Measurements from ENCODE around the gene TCF4.

The TCF4 gene

DNA sequence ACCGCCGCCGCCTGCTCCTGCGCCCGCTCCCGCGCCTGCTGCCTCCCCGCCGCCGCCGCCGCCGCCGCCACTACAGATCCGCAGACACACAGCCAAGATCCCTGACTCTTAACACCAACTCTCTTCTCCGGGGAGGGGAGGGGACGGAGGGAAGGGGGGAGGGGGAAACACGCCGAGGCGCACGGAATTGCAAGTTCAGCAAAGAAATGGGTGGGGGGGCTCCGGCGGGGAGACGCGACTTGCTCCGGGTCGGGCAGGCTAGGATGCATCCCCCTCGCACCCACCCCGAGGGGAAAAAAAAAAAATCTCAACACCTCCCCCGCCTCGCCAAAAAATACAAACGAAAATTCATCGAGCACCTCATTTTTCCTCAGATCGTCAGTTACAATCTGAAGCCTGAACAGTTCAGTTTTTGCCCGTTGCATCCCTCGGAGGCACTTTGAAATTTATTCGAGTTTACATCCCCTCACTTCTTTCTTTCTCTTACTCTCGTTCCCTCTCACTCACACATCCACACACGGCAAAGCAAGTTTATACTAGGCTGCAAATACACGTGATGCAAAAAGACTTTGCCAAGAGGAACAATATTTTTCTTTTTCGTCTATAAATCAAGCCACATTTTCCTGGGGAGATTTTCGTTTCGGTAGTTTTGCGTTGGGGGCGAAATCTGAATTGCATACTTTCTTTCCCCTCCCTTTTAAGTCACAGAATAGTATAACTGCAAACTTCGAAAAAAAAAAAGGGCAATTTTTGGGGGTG, at the start of gene TCF4:
Gene TCF4 (minus strand): TSS at position 82 of the 759 bp plus-strand sequence. CDS start 1,076 bp downstream, outside the sequence.
- peak; percentile 53 for DNase-seq

DNA sequence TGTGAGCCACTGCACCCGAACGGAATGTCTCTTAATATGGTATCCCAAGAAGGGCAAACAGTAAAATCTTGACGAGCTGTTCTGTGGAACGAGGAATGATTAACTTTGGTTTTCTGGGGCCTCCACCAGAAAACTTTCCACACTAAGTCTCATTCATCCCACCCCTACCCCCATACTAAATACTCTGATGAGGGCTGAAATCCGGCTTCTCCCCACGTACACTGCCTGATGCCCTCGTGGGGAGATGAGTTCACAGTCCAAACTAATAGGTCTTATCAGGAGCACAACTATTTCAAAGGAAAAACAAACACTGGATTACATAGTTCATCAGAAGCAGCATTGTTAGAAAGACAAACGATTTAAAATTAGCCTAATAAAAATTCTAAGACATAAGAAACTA, 49.2 kb upstream of the TCF4 start:
- no peak for DNase-seq

DNA sequence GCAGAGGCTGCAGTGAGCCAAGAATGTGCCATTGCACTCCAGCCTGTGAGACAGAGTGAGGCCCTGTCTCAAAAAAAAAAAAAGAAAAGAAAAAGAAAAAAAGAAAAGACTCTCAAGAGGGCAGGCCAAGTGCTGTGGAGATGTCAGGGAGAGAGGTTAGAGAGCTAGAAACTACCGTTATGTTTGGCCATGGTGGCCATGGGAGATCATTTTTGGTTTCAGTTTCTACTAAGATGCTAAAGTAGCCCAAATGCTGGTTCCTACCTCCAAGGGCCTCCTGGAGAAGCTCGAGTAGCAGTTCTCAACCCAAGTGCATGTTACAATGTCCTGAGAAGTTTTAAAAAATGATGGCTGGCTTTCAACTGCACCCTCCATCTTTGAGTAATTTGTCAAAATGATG, 47.4 kb upstream of the TCF4 start:
- no peak for DNase-seq

DNA sequence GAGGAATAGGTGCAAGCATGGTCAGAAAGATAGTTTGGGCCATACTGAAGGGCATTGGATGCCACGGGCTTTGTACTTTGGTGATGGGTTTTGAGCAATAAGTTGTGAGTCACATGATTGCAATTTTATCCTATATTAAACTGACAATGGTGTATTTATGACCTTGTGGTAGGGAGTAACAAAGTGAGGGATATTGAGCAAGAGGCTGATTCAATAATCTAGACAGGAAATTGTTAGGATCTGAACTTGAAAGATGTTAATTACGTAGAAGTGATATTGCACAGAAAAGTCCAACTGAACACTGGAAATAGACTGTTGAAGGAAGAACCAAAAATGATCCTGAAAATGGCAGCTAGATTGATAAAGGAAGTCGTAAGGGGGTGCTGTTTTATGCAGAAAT, 46.6 kb upstream of the TCF4 start:
- no peak for DNase-seq

DNA sequence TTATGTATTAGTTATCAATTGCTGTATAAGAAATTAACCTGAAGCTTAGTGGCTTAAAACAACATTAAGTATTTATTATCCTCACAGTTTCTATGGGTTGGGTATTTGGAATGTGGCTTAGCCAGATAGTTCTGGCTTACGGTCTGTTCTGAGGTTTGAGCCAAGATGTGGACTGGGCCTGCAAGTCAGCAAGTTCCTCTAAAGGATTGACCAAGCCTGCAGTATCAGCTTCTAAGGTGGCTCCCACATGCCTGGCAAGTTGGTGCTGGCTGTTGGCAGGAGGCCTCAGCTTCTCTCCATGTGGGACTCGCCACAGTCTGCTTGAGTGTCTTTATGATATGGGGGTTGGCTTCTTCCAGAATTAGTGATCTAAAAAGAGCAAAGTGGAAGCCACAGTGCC, 45.0 kb upstream of the TCF4 start:
- no peak for DNase-seq

DNA sequence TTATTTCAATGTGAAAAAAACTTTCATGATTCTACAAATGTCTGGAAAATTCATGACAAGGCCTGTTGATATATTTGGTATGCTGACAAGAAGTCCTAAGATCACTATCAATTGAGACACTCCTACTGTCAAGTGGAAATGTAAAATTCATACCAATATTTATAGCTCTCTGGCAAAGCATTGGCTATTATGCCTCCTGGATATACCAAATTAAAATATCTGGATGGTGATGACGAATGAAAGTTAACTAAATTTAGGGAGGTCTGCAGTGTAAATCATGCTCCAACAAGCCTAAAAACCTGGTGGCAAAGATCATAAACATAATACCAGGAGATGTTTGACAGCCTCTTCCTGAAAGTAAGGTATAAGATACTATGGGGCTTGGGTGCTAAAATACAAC, 41.1 kb upstream of the TCF4 start:
- DNase-seq, result no peak

DNA sequence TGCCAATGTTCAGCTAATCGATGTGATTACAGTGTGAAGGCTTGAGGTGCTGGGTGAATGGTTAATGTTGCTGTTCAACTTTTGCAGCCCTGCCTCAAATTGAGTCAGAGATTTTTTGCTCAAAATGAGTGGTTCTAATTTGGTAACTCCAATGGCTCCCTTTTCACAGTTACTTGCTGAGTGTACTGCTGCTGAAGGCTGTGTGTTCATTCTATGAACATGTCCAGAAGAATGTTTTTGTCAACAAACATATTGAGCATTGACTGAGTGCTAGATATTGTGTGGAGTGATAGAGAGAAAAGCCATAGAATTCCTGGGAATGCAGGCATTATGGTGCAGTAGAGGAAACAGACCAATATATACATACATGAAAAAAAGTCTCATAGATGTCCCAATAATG, 39.0 kb upstream of the TCF4 start:
- DNase-seq, result no peak

DNA sequence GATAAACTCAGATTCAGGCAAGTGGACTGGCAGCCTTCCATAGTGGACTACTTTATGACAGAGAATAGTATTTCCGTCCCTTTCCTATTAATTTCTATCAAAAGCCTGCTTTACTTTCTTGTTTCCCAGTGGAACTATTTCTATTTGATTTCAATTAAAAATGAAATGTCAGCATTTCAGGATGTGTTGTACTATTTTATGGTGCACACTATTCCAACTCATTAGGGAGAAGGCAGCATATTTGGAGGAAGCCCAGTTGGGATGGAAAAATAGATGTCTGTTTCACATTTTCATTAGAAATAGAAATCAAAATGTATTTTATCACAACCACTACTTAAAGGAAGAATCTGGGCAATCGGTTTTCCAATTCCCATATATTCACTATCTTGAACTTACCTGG, 37.9 kb upstream of the TCF4 start:
- DNase-seq, result no peak

DNA sequence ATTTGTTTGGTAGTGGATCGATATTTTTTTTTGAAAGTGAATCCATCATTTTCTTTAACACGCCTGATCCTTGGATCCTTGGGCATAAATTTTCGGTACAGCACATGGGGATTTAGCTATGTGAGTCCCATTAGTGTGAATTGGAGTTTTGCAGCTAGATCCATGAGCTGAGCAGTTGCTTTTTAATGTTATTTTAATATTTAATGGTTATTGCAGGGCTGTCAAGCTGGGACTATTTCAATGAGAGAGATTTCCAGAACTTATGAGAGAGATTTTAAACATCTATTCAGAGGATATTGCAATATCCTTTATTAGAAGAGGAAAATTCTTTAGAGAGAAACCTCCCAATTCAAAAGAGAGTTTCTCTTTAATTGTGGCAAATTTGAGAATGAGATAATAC, 35.6 kb upstream of the TCF4 start:
- no peak for DNase-seq

DNA sequence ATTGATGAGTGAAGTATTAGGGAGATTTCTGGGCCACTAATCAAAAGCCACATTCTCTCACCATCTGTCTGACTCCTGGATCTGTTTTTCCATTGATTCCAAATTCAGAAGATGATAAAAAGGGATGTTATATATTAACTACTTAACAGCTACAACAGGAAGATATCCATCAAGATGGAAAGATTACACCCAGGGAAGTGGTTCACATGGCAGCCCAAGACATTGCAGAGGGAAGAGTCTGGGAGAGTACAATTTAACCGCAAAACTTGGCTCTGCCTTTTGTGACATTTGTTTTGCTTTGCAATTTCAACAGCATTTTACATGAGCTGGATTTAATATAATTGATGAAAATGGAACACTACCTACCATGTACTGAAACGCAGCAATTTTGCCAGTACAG, 22.5 kb upstream of the TCF4 start:
- no peak for DNase-seq

DNA sequence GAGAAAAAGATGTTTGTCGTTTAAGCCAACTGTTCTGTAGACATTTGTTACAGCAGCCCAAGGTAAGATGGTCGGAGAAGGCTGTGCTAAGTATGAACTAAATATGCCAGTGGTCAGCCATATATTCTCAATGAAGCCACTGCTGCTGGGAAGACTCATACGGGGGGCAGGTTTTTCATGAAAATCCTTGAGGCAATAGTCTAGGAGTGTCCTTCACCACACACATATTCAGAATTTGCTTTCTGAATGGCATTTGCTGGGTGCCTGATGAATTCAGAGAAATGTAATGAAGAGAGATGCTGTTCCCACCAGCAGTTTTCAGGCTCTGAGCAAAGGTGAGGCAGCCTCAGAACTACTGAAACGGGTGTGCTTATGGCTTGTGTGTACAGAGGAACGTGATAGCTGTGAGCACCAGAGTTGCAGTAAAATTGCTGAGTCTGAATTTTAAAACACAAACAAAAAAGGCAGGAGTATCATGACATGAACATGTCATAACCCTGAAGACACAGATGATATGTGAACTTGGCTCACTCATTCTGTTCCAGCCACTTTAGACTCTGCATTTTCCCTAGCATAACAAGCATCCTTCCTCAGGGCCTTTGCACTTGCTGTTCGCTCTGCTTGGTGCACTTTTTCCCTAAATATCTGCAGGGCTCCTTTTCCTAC, 21.3 kb upstream of the TCF4 start:
- DNase-seq, result no peak

DNA sequence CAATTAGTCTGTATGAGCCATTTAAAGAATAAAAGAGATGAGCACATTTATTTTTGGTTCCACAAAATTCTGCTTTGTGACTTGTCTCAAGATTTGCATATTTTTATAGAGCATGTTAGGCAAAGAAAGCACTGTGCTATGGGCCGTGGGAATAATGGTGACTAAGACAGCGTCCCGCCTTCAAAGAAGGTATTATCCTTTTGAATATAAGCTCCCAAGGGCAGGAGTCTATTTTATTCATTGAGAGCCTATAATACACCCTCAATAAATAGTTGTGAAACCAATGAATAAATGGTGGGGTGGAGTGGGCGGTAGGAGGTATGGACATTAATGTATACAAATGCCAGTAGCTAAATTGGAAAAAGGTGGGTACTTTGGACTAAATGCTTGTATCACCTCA, 20.5 kb upstream of the TCF4 start:
- DNase-seq, result no peak

DNA sequence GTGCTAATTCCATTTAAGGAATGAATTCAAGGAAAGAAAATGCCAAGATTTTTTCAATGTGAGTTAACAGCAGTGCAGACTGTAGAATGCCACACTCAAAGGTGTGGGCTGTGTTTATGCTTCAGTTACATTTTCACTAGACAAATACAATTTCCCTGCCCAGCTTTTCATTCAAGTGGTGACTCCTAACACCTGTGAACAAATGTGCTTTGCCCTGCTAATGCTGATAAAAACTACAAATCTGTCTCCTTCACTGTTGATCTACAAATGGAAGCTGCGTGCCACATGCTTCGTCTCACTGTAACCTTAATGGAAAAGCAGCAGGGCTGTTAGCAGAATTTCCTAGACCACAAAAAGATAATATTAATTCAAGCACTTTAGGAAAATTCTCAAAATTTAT, 19.8 kb upstream of the TCF4 start:
- no peak for DNase-seq

DNA sequence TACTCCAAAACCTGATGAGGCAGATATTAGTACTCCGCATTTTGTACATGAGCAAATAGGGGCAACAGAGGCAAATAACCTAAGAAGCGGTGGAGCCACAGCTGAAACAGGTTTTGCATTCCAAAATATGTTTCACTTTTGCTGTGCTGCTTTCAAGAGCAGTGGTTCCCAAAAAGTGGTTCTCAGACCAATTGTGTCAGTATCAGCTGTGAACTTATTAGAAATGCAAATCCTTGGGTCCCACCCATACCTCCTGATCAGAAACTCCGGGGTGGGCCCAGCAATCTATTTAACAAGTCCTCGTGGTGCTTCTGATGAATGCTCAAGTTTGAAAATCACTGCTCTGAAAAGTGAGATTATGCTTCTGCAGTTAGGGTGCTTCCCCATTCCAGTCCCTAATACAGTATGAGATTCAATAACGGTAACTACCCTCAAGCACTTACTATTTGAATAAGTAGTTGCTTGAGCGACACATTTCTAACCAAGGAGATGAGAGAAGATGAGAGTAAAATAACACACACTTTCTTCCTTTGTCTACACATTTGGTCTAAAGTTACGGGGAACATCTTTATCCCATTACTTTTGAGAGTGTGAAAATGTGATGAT, 17.8 kb upstream of the TCF4 start:
- no peak for DNase-seq

DNA sequence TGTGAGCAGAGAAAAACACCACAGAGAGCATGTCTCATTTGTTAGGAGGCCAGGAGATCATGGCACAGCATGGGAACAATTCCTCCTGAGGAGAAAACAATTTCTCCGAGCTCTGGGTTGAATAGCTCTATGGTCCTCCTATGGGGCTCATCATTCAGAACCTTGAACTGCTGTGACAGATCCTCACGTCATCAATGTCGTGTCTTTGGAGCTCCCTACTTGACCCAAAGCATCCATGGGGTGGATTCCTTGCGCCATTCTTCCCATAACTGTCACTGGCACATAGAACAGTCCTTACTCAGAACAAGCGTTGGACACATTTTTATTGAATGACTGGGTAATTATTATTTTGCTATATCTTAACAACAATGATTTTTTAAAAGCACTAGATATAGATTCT, 15.8 kb upstream of the TCF4 start:
- DNase-seq, result no peak

DNA sequence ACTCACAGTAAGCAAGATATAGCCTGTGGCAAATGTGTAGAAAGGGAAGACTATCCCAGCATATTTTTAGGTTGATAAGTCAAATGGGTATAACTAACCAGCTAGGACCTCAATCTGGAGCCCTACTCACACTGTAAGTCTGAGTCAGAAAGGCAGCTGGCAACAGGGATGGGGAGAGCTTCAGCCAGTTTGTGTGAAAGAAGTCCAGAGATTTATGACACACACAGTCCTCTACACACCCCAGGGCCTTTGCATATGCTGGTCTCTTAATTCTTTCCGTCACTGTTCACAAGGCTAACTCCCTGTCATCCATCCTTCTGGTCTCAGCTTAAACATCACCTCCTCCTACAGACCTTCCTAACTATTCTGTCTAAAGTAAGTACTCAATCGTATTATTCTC, 5.9 kb upstream of the TCF4 start:
- DNase-seq, result no peak

DNA sequence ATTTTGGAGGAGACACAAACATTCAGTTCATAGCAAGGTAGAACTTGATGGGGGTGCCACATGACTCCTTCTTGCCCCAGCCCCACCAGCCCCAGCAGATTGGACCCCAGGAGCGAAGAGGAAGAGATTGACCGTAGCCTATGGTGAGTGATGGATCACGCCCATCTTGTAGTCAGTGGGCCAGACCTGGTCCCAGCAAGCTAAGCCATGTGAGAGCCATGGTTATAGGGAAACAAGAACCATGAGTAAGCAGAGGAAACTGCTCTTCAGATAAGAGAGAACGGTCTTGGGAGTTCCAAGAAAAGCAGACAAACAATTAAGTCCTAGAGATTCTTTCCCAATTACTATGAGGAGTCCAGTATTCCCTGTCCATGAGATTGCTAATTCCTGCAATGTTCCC, 4.6 kb upstream of the TCF4 start:
- no peak for DNase-seq

DNA sequence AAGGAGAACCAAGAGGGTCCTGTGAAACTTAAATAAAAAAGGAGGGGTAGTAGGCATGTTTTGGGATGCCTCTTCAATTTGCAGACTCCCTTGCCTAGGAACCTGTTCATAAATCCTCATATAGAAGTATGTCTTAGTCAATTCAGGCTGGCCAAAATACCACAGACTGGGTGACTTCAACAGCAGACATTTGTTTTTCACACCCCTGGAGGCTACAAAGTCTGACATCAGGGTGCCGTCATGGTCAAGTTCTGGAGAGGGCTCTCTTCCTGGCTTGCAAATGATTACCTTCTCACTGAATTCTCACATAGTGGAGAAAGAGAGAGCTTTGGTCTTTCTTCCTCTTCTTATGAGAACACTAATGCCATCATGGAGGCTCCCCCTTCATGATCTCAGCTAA, 4.1 kb upstream of the TCF4 start:
- DNase-seq, result no peak

DNA sequence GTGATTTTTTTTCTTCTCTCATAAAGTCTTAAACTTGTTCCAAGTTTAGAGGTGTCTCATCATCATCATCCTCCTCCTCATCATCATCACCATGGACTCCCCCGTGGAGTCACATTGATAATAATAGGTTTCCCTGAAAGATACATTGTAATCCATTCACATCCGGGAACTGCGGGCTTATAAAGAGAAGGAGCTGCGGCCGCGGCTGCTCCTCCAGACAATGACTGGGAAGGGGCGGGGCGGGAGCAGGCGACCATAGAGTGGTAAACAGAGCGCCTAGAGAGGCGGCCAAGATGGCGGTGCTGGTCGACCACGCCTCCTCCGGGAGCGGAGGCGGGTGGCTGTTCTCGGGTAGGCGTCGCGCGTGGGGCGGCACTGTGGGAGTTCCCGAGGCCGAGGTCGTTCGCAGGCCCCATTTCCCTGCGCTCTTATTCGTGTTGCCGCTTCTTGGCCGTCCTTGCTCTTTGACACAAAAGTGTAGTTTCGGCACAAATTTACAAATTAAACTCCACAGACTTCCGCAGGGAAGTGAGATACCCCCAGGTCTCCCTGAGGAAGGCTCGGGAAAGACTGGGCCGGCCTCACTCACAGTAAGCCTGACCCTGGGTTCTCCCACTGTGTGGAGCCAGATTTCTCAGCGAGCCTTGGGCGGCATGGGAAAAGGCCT, 1.8 kb upstream of the TCF4 start:
- DNase-seq, result peak; percentile 97

DNA sequence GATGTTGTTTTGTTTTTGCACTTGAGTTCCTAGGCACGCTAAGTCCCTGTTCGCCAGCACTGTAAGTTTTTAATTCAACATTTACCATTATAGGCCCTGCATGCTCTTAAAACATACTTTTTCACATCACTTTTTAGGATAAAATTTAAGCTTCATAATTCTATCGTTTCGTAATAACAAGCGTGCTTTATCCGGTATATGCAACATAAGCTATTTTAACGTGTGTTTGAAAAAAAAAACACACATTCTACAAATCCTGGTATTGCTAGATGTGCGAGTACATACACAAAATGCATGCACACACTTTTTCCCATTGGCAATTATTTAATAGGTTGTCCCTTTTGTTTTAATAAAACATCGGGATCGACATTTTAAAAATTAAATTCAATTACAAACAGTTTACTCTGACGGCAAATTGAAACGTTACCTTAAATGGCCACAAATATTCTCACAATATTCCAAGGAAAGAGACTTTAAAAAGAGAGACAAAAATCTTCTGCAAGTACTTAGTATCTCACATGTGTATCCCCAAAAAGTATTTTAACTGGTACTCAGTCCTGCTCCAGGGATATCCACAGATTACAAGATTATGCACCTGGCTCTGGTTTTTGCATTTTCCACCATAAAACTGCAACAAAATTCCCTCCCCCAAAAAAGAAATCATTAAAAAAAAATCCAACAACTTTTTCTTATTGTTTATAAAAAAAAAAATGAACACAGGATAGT, 1.0 kb upstream of the TCF4 start:
- DNase-seq, result no peak

DNA sequence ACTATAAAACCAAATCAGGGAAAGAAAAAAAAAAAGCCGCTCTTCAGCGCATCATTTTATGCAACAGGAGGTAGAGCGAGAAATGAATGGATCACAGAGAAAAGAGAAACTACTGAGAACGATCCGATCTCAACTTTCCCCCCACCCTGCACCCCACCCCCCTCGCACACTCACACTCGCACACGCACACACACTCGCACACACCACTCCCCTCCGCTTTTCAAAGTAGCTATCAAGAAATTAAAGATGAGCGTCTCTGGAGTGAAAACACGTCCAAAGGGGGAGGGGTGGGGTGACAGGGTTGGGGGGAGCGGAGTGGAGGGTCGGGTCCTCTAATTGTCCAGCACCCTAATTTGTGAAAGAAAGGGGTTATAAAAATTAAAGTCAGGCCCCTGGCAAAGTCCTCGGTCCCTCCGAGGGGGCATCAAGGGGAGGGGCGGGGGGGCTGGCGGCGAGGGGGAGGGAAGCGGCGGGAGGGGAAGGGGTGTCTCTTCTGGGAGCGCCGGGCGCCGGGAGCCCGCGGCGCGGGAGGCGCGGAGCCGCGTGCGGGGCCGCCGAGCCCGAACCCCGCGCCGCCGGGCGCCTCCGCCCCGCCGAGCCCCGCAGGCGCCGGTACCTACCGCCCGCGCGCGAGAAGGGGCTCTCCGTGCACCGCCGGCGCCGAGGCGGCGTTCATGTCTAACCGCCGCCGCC, 428 bp downstream of the TCF4 start:
- peak; percentile 48 for DNase-seq

DNA sequence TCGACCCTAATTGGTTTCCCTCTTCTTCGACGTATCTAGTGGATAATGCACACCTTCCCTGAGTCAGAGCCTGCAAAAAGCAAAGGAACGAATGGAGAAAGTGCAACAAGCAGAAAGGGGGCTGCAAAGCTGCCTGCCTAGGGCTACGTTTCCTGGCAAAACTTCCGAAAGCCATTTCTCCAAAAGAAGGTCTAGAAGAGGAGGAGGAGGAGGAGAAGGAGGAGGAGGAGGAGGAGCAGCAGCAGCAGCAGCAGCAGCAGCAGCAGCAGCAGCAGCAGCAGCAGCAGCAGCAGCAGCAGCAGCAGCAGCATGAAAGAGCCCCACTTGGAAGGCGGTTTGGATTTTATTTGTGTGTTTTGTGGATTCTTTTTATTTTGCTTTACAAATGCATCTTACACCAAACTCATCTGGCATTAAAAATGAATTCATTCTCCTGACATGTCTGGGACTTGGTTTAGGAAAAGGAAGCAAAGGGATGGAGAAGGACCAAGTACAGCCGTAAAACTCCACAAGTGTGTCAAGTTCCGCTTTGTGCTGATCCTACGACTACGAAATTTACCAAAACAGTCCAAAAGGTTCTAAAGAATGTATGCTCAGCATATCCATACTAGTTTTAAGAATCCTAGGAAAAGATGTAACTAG, 2.0 kb downstream of the TCF4 start:
- no peak for DNase-seq

Data from NCI-H1092 (cell line).